Measurements from ENCODE around the gene CDKN2A.

The CDKN2A gene

GRCh38 chr9:21919377-21920362 is 74.5 kb downstream of the CDKN2A start:
- Histone ChIP-seq H3K9ac (ENCODE audit: low read depth, low read length) (no peak overlapping the region), H3K36me3 (ENCODE audit: insufficient read depth, low read length) (no peaks in the 10 kb centered on the region), H3K4me1 (ENCODE audit: insufficient read depth, low read length) (peaks cover 11% of the 10 kb centered on the region; the same call in 1 of the 2 replicates), H3K9me3 (ENCODE audit: control insufficient read depth, insufficient read depth, low read length) (no peaks in the 10 kb centered on the region)

Measured in ES-I3 (cell line).